Fibroblast of lung (primary cell): ENCODE results near the gene CLSTN1. TPM values are rescaled to one million over a fixed set of nuclear protein-coding genes. Genes with fewer than 3 reads are reported as not detected.

Experiments
- DNase-seq, 2 donors: peaks; one replicate each; pipeline versions ENCODE4 v3.0.0 to v3.0.0-alpha.2; 2010; ENCODE audit warnings: low read depth in 2 of 2
- H2AFZ ChIP-seq: 2 replicates; pipeline ENCODE4 v1.5.1; 2012; ENCODE audit warnings: low read length, control low read depth, inconsistent platforms
- H3K27ac ChIP-seq: 2 replicates; pipeline ENCODE4 v1.5.1; 2011; ENCODE audit warnings: low read length, control low read depth; ENCODE audit not compliant: insufficient read depth
- H3K27me3 ChIP-seq: 2 replicates; pipeline ENCODE4 v1.5.1; 2011; ENCODE audit warnings: mild to moderate bottlenecking, low read length; ENCODE audit not compliant: control insufficient read depth, insufficient read depth
- H3K36me3 ChIP-seq: 2 replicates; pipeline ENCODE4 v1.5.1; 2011; ENCODE audit warnings: low read length; ENCODE audit not compliant: control insufficient read depth, insufficient read depth
- H3K4me1 ChIP-seq: 2 replicates; pipeline ENCODE4 v1.5.1; 2011; ENCODE audit warnings: low read length; ENCODE audit not compliant: control insufficient read depth, insufficient read depth; ENCODE audit errors: extremely low read depth
- H3K4me2 ChIP-seq: 2 replicates; pipeline ENCODE4 v1.5.1; 2011; ENCODE audit warnings: low read length, control low read depth; ENCODE audit not compliant: insufficient read depth; ENCODE audit errors: extremely low read depth
- H3K4me3 ChIP-seq, 4 experiments: fragments of 200-600 bp in 1 of 4; sonication (generic) in 1 of 4; replicated peaks in 1 of 4; 2 replicates each; pipeline ENCODE4 v1.5.1; 2011 to 2016; ENCODE audit warnings: low read length in 4 of 4, low read depth in 3 of 4, mild to moderate bottlenecking in 3 of 4, control low read depth in 2 of 4, inconsistent platforms in 1 of 4, mixed read lengths in 1 of 4; ENCODE audit not compliant: insufficient read depth in 1 of 4; ENCODE audit errors: control extremely low read depth in 1 of 4
- H3K79me2 ChIP-seq: 2 replicates; pipeline ENCODE4 v1.5.1; 2012; ENCODE audit warnings: mild to moderate bottlenecking, low read length, inconsistent platforms; ENCODE audit not compliant: control insufficient read depth, insufficient read depth
- H3K9ac ChIP-seq: 2 replicates; pipeline ENCODE4 v1.5.1; 2011; ENCODE audit warnings: mild to moderate bottlenecking, low read length, control low read depth; ENCODE audit not compliant: insufficient read depth
- H3K9me3 ChIP-seq: 2 replicates; pipeline ENCODE4 v1.5.1; 2012; ENCODE audit warnings: low read depth, low read length; ENCODE audit not compliant: control insufficient read depth, insufficient read depth
- H4K20me1 ChIP-seq: 2 replicates; pipeline ENCODE4 v1.5.1; 2011; ENCODE audit warnings: low read length; ENCODE audit not compliant: control insufficient read depth, insufficient read depth; ENCODE audit errors: extremely low read depth
- CTCF ChIP-seq, 2 donors: IDR thresholded peaks in 1 of 2; conservative IDR thresholded peaks in 1 of 2; 1 replicate in 1 of 2; 2 replicates in 1 of 2; pipeline ENCODE4 v1.5.1; 2011 to 2012; ENCODE audit warnings: low read length in 2 of 2, control low read depth in 1 of 2, inconsistent platforms in 1 of 2, low read depth in 1 of 2, mild to moderate bottlenecking in 1 of 2
- EZH2 ChIP-seq: IDR thresholded peaks from 2 replicates; pipeline ENCODE4 v1.5.1; 2012; ENCODE audit warnings: low read length, control low read depth, mild to moderate bottlenecking; ENCODE audit errors: missing control alignments
- polyA plus RNA-seq, 2 donors: library from polyadenylated mRNA; depleted of rRNA in 1 of 2; stranded (reverse) in 1 of 2; unstranded in 1 of 2; fragments of >200 nt; gene quantifications; 2 replicates each; pipeline ENCODE4 v1.2.1, GENCODE V29; 2011 to 2012; ENCODE audit warnings: missing spikeins in 1 of 2
- total RNA-seq: library from RNA; depleted of rRNA; stranded (reverse); fragments of >200 nt; gene quantifications from 2 replicates; pipeline ENCODE4 v1.2.1, GENCODE V29; 2014

CLSTN1 gene
- total and polyA plus RNA-seq, 2 donors (not counting 1 experiment from before 2014, with no cell fraction given) = 57.4 to 115 TPM

- Histone ChIP-seq H3K9me3 (no peaks in the 10 kb centered on the region), H3K4me3 (no peak overlapping the region), H3K4me2 (no peak overlapping the region), H3K9ac (no peak overlapping the region), H2AFZ (no peak overlapping the region), H3K4me1 (peaks cover 2% of the 10 kb centered on the region), H3K36me3 (no peaks in the 10 kb centered on the region), H3K79me2 (no peaks in the 10 kb centered on the region), H3K27me3 (no peaks in the 10 kb centered on the region), H4K20me1 (no peaks in the 10 kb centered on the region), H3K27ac (no peak overlapping the region)
- TF ChIP-seq EZH2 (no peak), CTCF (conservative IDR thresholded peaks at IDR 0.05 in 1 of 2, IDR thresholded peaks at IDR 0.05 in 1 of 2; ENCODE audit: low read depth in 1 of 2, low read length in 2 of 2) (no peak)
- DNase-seq = no peak
Measured at GRCh38 chr1:9758559-9759121, 65.1 kb downstream of the CLSTN1 start.

- no peaks in the 10 kb centered on the region for H3K9me3 ChIP-seq
- H3K4me2 ChIP-seq = no peak overlapping the region
- no peak overlapping the region for H2AFZ ChIP-seq
- H3K9ac ChIP-seq = no peak overlapping the region
- no peak overlapping the region for H3K4me3 ChIP-seq
- no peaks in the 10 kb centered on the region for H3K27me3 ChIP-seq
- H3K36me3 ChIP-seq = peaks cover 2% of the 10 kb centered on the region
- TF ChIP-seq CTCF (conservative IDR thresholded peaks at IDR 0.05 in 1 of 2, IDR thresholded peaks at IDR 0.05 in 1 of 2; ENCODE audit: low read depth in 1 of 2, low read length in 2 of 2) (no peak), EZH2 (no peak)
- no peaks in the 10 kb centered on the region for H4K20me1 ChIP-seq
- no peaks in the 10 kb centered on the region for H3K79me2 ChIP-seq
- no peak overlapping the region for H3K27ac ChIP-seq
- peaks cover 2% of the 10 kb centered on the region for H3K4me1 ChIP-seq
- peak in 1 of 2 donors; percentile 19 for DNase-seq
Measured at GRCh38 chr1:9755441-9755995, 68.2 kb downstream of the CLSTN1 start.

- H3K9ac ChIP-seq = no peak overlapping the region
- peak; percentile 77 to 84 for DNase-seq
- no peaks in the 10 kb centered on the region for H3K9me3 ChIP-seq
- H3K27ac ChIP-seq = no peak overlapping the region
- H2AFZ ChIP-seq = no peak overlapping the region
- H3K4me3 ChIP-seq = no peak overlapping the region
- H4K20me1 ChIP-seq = no peaks in the 10 kb centered on the region
- no peaks in the 10 kb centered on the region for H3K27me3 ChIP-seq
- TF ChIP-seq CTCF (conservative IDR thresholded peaks at IDR 0.05 in 1 of 2, IDR thresholded peaks at IDR 0.05 in 1 of 2; ENCODE audit: low read depth in 1 of 2, low read length in 2 of 2) (no peak), EZH2 (no peak)
- no peaks in the 10 kb centered on the region for H3K79me2 ChIP-seq
- H3K4me1 ChIP-seq = no peaks in the 10 kb centered on the region
- no peak overlapping the region for H3K4me2 ChIP-seq
- H3K36me3 ChIP-seq = peaks cover 4% of the 10 kb centered on the region
Measured at GRCh38 chr1:9753121-9753531, 70.6 kb downstream of the CLSTN1 start.
